Calu3 (cell line): ENCODE results near the gene SLC1A6. TPM values are rescaled to one million over a fixed set of nuclear protein-coding genes. Genes with fewer than 3 reads are reported as not detected.

Experiments used
- BruUV-seq: library from RNA; stranded (reverse); fragments of 400-500 nt; replicated peaks from 2 replicates; lab custom pipeline; 2021; lab: Mats Ljungman, UMichigan
- CTCF ChIA-PET: fragments of 300-600 bp; sonication (Branson Sonifier 250); formaldehyde crosslinking; loops from one replicate; lab custom pipeline; 2022; ENCODE audit warnings: antibody characterized with exemption; lab: Charles Lee
- DNase-seq: peaks from one replicate; pipeline ENCODE4 v3.0.0; 2022
- H3K27ac Mint-ChIP-seq: one replicate; pipeline ENCODE4 v1.8.0; 2022; ENCODE audit warnings: mixed read lengths; ENCODE audit not compliant: unreplicated experiment
- H3K27me3 Mint-ChIP-seq: one replicate; pipeline ENCODE4 v1.8.0; 2022; ENCODE audit warnings: mixed read lengths; ENCODE audit not compliant: unreplicated experiment
- H3K36me3 Mint-ChIP-seq: one replicate; pipeline ENCODE4 v1.8.0; 2022; ENCODE audit warnings: mild to moderate bottlenecking, moderate library complexity, mixed read lengths; ENCODE audit not compliant: insufficient read depth, unreplicated experiment
- H3K4me1 Mint-ChIP-seq: one replicate; pipeline ENCODE4 v1.8.0; 2022; ENCODE audit warnings: mild to moderate bottlenecking, low read depth, mixed read lengths; ENCODE audit not compliant: unreplicated experiment
- H3K4me3 Mint-ChIP-seq: one replicate; pipeline ENCODE4 v1.8.0; 2022; ENCODE audit warnings: mild to moderate bottlenecking, low read depth, moderate library complexity, mixed read lengths; ENCODE audit not compliant: unreplicated experiment
- H3K9me3 Mint-ChIP-seq: one replicate; pipeline ENCODE4 v1.8.0; 2022; ENCODE audit warnings: low read depth, mixed read lengths; ENCODE audit not compliant: unreplicated experiment
- intact Hi-C: fragments of 100-400 bp; cut with micrococcal nuclease; formaldehyde crosslinking; loops from one replicate; pipeline ENCODE4 v1.10.0; 2022; ENCODE audit not compliant: unreplicated experiment
- total RNA-seq: library from RNA; stranded (reverse); gene quantifications from 2 replicates; pipeline ENCODE4 v1.2.3, GENCODE V29; 2022
- TF ChIP-seq, protein P1 (sequence below): fragments of 200-600 bp; IDR thresholded peaks from one replicate; pipeline ENCODE4 v1.8.0; 2022; ENCODE audit warnings: antibody characterized with exemption; ENCODE audit not compliant: unreplicated experiment

The SLC1A6 gene
- total RNA-seq, 1 experiment from 2014 or later = not detected

DNA sequence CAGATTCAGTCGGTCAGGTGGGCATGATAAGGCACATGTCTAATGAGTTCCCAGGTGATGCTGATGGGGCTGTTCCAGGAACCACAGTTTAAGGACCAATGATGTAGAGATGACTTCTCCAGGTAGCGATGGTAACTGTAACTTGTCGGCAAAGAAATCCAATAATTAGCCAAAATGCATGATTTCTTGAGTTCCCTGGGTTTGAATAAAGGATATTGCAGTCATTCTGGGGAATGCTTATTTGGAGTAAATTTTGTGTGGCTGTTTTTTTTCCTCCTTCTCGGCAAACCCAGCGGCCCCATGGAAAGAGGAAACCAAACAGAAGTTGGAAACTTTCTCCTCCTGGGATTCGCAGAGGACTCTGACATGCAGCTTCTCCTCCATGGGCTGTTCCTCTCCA lies 38.5 kb downstream of the SLC1A6 start, which contains the start of gene OR7C2:
Gene OR7C2, plus strand, starts transcription at position 301 of the 400 bp plus-strand sequence. Its CDS starts 0 bp downstream, at position 301.
- Mint-ChIP-seq H3K36me3 (no peaks in the 10 kb centered on the region), H3K9me3 (peaks cover 3% of the 10 kb centered on the region), H3K4me1 (no peaks in the 10 kb centered on the region), H3K27me3 (peaks cover 27% of the 10 kb centered on the region), H3K27ac (no peak within 1 kb of the TSS), H3K4me3 (no peak within 1 kb of the TSS)
- DNase-seq = no peak
- no TSS peak for BruUV-seq
- intact Hi-C loops = no loop called here
- TF ChIP-seq, protein P1, sequence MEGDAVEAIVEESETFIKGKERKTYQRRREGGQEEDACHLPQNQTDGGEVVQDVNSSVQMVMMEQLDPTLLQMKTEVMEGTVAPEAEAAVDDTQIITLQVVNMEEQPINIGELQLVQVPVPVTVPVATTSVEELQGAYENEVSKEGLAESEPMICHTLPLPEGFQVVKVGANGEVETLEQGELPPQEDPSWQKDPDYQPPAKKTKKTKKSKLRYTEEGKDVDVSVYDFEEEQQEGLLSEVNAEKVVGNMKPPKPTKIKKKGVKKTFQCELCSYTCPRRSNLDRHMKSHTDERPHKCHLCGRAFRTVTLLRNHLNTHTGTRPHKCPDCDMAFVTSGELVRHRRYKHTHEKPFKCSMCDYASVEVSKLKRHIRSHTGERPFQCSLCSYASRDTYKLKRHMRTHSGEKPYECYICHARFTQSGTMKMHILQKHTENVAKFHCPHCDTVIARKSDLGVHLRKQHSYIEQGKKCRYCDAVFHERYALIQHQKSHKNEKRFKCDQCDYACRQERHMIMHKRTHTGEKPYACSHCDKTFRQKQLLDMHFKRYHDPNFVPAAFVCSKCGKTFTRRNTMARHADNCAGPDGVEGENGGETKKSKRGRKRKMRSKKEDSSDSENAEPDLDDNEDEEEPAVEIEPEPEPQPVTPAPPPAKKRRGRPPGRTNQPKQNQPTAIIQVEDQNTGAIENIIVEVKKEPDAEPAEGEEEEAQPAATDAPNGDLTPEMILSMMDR = no peak
- CTCF ChIA-PET = interaction anchor here (0.6 kb wide), 1 partner anchor 1081 kb away, joined by 3 read pairs; no protein-coding TSS in a partner anchor

DNA sequence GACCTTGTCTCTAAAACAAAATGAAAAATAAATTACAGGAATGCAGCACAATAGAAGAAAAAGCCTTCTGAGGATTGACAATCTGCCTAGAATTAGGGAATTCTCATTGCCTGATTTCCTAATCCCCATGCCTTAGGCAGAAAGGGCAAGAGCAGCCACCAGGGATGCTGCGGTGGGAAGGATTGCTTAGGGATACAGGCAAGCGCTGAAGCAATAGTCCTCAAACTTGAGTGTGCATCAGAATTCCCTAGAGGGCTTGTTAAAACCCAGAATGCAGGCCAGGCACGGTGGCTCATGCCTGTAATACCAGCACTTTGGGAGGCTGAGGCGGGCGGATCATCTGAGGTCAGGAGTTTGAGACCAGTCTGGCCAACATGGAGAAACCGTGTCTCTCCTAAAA lies 39.4 kb downstream of the SLC1A6 start:
- no peak overlapping the region for H3K27ac Mint-ChIP-seq
- H3K9me3 Mint-ChIP-seq = peaks cover 3% of the 10 kb centered on the region
- no peak overlapping the region for H3K4me3 Mint-ChIP-seq
- no peak for DNase-seq
- H3K4me1 Mint-ChIP-seq = no peaks in the 10 kb centered on the region
- CTCF ChIA-PET = no interaction called here
- BruUV-seq = no TSS peak
- TF ChIP-seq, protein P1 = no peak
- H3K27me3 Mint-ChIP-seq = peaks cover 26% of the 10 kb centered on the region
- intact Hi-C loops = no loop called here
- no peaks in the 10 kb centered on the region for H3K36me3 Mint-ChIP-seq

DNA sequence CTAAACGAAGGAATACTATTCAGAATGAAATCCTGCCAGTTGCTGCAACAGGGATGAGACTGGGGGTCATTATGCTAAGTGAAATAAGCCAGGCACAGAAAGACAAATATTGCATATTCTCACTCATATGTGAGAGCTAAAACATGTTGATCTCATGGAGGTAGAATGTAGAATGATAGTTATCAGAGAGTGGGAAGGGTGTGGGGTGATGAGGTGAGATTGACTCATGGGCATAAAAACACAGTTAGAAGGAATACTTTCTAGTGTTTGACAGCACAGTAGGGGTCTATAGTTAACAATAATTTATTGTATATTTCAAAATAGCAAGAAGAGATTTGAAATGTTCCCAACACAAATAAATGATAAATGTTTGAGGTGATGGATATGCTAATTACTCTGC lies 46.2 kb downstream of the SLC1A6 start:
- TF ChIP-seq, protein P1 = no peak
- H3K27me3 Mint-ChIP-seq = peaks cover 37% of the 10 kb centered on the region
- H3K4me1 Mint-ChIP-seq = no peaks in the 10 kb centered on the region
- no peak for DNase-seq
- no peak overlapping the region for H3K4me3 Mint-ChIP-seq
- no TSS peak for BruUV-seq
- H3K36me3 Mint-ChIP-seq = no peaks in the 10 kb centered on the region
- H3K27ac Mint-ChIP-seq = no peak overlapping the region
- intact Hi-C loops = no loop called here
- CTCF ChIA-PET = no interaction called here
- no peaks in the 10 kb centered on the region for H3K9me3 Mint-ChIP-seq

DNA sequence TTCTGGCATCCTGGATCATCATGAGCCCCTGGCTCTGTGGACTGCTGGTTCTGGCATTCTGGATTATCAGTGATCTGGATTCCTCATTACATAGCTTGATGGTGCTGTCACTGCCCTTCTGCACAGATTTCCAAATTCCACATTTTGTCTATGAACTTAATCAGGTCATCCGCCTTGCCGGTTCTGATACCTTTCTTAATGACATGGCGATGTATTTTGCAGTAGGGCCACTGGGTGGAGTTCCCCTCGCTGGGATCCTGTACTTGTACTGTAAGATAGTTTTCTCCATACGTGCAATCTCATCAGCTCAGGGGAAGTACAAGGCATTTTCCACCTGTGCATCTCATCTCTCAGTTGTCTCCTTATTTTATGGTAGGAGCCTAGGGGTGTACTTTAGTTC lies 62.8 kb downstream of the SLC1A6 start:
- no TSS peak for BruUV-seq
- no peak overlapping the region for H3K4me3 Mint-ChIP-seq
- H3K4me1 Mint-ChIP-seq = no peaks in the 10 kb centered on the region
- intact Hi-C loops = no loop called here
- peaks cover 88% of the 10 kb centered on the region for H3K27me3 Mint-ChIP-seq
- TF ChIP-seq, protein P1 = no peak
- H3K9me3 Mint-ChIP-seq = peaks cover 2% of the 10 kb centered on the region
- no peak overlapping the region for H3K27ac Mint-ChIP-seq
- CTCF ChIA-PET = no interaction called here
- no peak for DNase-seq
- H3K36me3 Mint-ChIP-seq = no peaks in the 10 kb centered on the region
